HG03060 (cell line): Measurements from ENCODE around the gene ARHGEF19.
"Not testable (repeated sequence)": the region's sequence is repeated elsewhere in the genome, so short reads cannot be mapped to it uniquely, and the experiment has no call there.

Experiments
- ATAC-seq: cut with Tn5 transposase; IDR thresholded peaks from one replicate; pipeline ENCODE4 v1.9.1; 2021; ENCODE audit warnings: low read depth, moderate number of reproducible peaks; ENCODE audit not compliant: unreplicated experiment

The ARHGEF19 gene

GRCh38 chr1:16170283-16170673, 42.2 kb downstream of the ARHGEF19 start:
- no peak for ATAC-seq

- no peak for ATAC-seq
Observed at GRCh38 chr1:16168622-16169360, 43.7 kb downstream of the ARHGEF19 start.

GRCh38 chr1:16168144-16168495, 44.3 kb downstream of the ARHGEF19 start:
- ATAC-seq = not testable (repeated sequence)

- ATAC-seq = no peak
Observed at GRCh38 chr1:16167331-16168143, 44.9 kb downstream of the ARHGEF19 start.

- ATAC-seq = no peak
Observed at GRCh38 chr1:16166117-16166516, 46.3 kb downstream of the ARHGEF19 start.

GRCh38 chr1:16165548-16165947, 46.9 kb downstream of the ARHGEF19 start:
- ATAC-seq = no peak

GRCh38 chr1:16165073-16165364, 47.4 kb downstream of the ARHGEF19 start:
- no peak for ATAC-seq

GRCh38 chr1:16164213-16165072, 48.0 kb downstream of the ARHGEF19 start:
- no peak for ATAC-seq

- not testable (repeated sequence) for ATAC-seq
Observed at GRCh38 chr1:16163608-16164212, 48.7 kb downstream of the ARHGEF19 start.

- ATAC-seq = no peak
Observed at GRCh38 chr1:16162163-16162822, 50.2 kb downstream of the ARHGEF19 start.

GRCh38 chr1:16161717-16162116, 50.7 kb downstream of the ARHGEF19 start:
- no peak for ATAC-seq

- no peak for ATAC-seq
Observed at GRCh38 chr1:16158993-16159831, 53.2 kb downstream of the ARHGEF19 start.

GRCh38 chr1:16158025-16158424, 54.4 kb downstream of the ARHGEF19 start:
- no peak for ATAC-seq

GRCh38 chr1:16156848-16157495, 55.5 kb downstream of the ARHGEF19 start:
- no peak for ATAC-seq

- no peak for ATAC-seq
Observed at GRCh38 chr1:16155537-16156410, 56.7 kb downstream of the ARHGEF19 start, which contains the start of gene EPHA2. Gene EPHA2, minus strand, starts transcription at chr1:16156069. Its CDS starts 137 bp downstream, at chr1:16155932.

GRCh38 chr1:16153999-16154673, 58.3 kb downstream of the ARHGEF19 start:
- ATAC-seq = no peak
